ENCODE measurements around the gene CXCR4. TPM values are rescaled to one million over a fixed set of nuclear protein-coding genes. Genes with fewer than 3 reads are reported as not detected.
"Not testable (repeated sequence)": the region's sequence is repeated elsewhere in the genome, so short reads cannot be mapped to it uniquely, and the experiment has no call there.

CXCR4 gene
- total RNA-seq, 1 experiment from 2014 or later: 1.1 TPM

- Histone ChIP-seq H3K27me3 (ENCODE audit: control insufficient read depth, insufficient read depth, low read length) (no peaks in the 10 kb centered on the region; the same call in 1 of the 2 replicates), H3K4me1 (ENCODE audit: control insufficient read depth, insufficient read depth, low read length) (no peaks in the 10 kb centered on the region), H3K4me3 (ENCODE audit: low read depth in 2 of 2, low read length in 2 of 2) (no peak overlapping the region), H3K9me3 (ENCODE audit: control insufficient read depth, insufficient read depth, low read depth, low read length) (no peaks in the 10 kb centered on the region), H3K27ac (ENCODE audit: low read length) (no peak overlapping the region), H3K36me3 (ENCODE audit: control insufficient read depth, insufficient read depth, low read length) (no peaks in the 10 kb centered on the region)
- intact Hi-C loops (cut with micrococcal nuclease; ENCODE audit: unreplicated experiment): no loop called here
- TF ChIP-seq SIN3A (IDR thresholded peaks at IDR 0.05; ENCODE audit: borderline replicate concordance, insufficient read depth, low read depth, low read length): no peak
- TF ChIP-seq CTCF (IDR thresholded peaks at IDR 0.05): no peak
- no peak for TF ChIP-seq POLR2AphosphoS5 (IDR thresholded peaks at IDR 0.05; ENCODE audit: low read depth, low read length)
- TF ChIP-seq, protein P1, sequence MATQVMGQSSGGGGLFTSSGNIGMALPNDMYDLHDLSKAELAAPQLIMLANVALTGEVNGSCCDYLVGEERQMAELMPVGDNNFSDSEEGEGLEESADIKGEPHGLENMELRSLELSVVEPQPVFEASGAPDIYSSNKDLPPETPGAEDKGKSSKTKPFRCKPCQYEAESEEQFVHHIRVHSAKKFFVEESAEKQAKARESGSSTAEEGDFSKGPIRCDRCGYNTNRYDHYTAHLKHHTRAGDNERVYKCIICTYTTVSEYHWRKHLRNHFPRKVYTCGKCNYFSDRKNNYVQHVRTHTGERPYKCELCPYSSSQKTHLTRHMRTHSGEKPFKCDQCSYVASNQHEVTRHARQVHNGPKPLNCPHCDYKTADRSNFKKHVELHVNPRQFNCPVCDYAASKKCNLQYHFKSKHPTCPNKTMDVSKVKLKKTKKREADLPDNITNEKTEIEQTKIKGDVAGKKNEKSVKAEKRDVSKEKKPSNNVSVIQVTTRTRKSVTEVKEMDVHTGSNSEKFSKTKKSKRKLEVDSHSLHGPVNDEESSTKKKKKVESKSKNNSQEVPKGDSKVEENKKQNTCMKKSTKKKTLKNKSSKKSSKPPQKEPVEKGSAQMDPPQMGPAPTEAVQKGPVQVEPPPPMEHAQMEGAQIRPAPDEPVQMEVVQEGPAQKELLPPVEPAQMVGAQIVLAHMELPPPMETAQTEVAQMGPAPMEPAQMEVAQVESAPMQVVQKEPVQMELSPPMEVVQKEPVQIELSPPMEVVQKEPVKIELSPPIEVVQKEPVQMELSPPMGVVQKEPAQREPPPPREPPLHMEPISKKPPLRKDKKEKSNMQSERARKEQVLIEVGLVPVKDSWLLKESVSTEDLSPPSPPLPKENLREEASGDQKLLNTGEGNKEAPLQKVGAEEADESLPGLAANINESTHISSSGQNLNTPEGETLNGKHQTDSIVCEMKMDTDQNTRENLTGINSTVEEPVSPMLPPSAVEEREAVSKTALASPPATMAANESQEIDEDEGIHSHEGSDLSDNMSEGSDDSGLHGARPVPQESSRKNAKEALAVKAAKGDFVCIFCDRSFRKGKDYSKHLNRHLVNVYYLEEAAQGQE (IDR thresholded peaks at IDR 0.05; ENCODE audit: insufficient read depth in 1 of 2, low read depth in 2 of 2, low read length in 1 of 2): no peak
- no peak for TF ChIP-seq TCF7L2 (IDR thresholded peaks at IDR 0.05; ENCODE audit: low read depth, low read length)
- in situ Hi-C loops (cut with HindIII; ENCODE audit: low pct_unique_long_range_greater_than_20kb, low sequenced_read_pairs): no loop called here
- POLR2A ChIA-PET: no interaction called here
- no TSS peak for BruUV-seq (replicated peaks)
- ATAC-seq: no peak
- no peak for DNase-seq (ENCODE audit: low read depth, low spot score)
- CTCF ChIA-PET: no interaction called here
These were observed 45.3 kb downstream of the CXCR4 start for GRCh38 chr2:136072621-136073020.

GRCh38 chr2:136071887-136072286 is 46.1 kb downstream of the CXCR4 start:
- H3K27me3 ChIP-seq (ENCODE audit: control insufficient read depth, insufficient read depth, low read length); H3K27ac ChIP-seq (ENCODE audit: low read length); H3K9me3 ChIP-seq (ENCODE audit: control insufficient read depth, insufficient read depth, low read depth, low read length); intact Hi-C loops (cut with micrococcal nuclease; ENCODE audit: unreplicated experiment); CTCF ChIA-PET; DNase-seq (ENCODE audit: low read depth, low spot score); in situ Hi-C loops (cut with HindIII; ENCODE audit: low pct_unique_long_range_greater_than_20kb, low sequenced_read_pairs); BruUV-seq (replicated peaks); ATAC-seq; H3K36me3 ChIP-seq (ENCODE audit: control insufficient read depth, insufficient read depth, low read length); POLR2A ChIA-PET; H3K4me3 ChIP-seq (ENCODE audit: low read depth in 2 of 2, low read length in 2 of 2); H3K4me1 ChIP-seq (ENCODE audit: control insufficient read depth, insufficient read depth, low read length): not testable (repeated sequence)

DNA sequence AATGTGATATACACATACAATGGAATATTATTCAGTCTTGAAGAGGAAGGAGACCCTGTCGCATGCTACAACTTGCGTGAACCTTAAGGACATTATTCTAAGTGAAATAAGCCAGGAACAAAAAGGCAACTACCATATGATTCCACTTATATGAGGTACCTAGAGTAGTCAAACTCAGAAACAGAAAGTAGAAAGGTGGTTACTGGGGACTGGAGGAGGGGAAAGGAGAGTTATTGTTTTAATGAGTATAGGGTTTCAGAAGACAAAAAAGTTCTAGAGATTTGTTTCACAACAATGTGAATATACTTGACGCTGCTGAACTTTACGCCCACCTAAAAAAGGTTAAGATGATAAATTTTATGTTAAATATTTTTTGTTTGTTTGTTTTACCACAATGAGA is 47.0 kb downstream of the CXCR4 start:
- Histone ChIP-seq H3K4me1 (ENCODE audit: control insufficient read depth, insufficient read depth, low read length) (no peaks in the 10 kb centered on the region), H3K27me3 (ENCODE audit: control insufficient read depth, insufficient read depth, low read length) (no peaks in the 10 kb centered on the region; the same call in 1 of the 2 replicates), H3K4me3 (ENCODE audit: low read depth in 2 of 2, low read length in 2 of 2) (no peak overlapping the region), H3K9me3 (ENCODE audit: control insufficient read depth, insufficient read depth, low read depth, low read length) (no peaks in the 10 kb centered on the region), H3K36me3 (ENCODE audit: control insufficient read depth, insufficient read depth, low read length) (no peaks in the 10 kb centered on the region), H3K27ac (ENCODE audit: low read length) (no peak overlapping the region)
- no peak for ATAC-seq
- CTCF ChIA-PET: no interaction called here
- DNase-seq (ENCODE audit: low read depth, low spot score): no peak
- POLR2A ChIA-PET: no interaction called here
- TF ChIP-seq TCF7L2 (IDR thresholded peaks at IDR 0.05; ENCODE audit: low read depth, low read length) (no peak), SIN3A (IDR thresholded peaks at IDR 0.05; ENCODE audit: borderline replicate concordance, insufficient read depth, low read depth, low read length) (no peak), CTCF (IDR thresholded peaks at IDR 0.05) (no peak), POLR2AphosphoS5 (IDR thresholded peaks at IDR 0.05; ENCODE audit: low read depth, low read length) (no peak)
- TF ChIP-seq, protein P1 (IDR thresholded peaks at IDR 0.05; ENCODE audit: insufficient read depth in 1 of 2, low read depth in 2 of 2, low read length in 1 of 2): no peak
- intact Hi-C loops (cut with micrococcal nuclease; ENCODE audit: unreplicated experiment): no loop called here
- BruUV-seq (replicated peaks): no TSS peak
- in situ Hi-C loops (cut with HindIII; ENCODE audit: low pct_unique_long_range_greater_than_20kb, low sequenced_read_pairs): no loop called here
